ENCODE data around the gene LRRC4C. TPM values are rescaled to one million over a fixed set of nuclear protein-coding genes. Genes with fewer than 3 reads are reported as not detected.

Gene LRRC4C
- polyA plus RNA-seq, 1 donor from 2014 or later: 24.3 TPM

DNA sequence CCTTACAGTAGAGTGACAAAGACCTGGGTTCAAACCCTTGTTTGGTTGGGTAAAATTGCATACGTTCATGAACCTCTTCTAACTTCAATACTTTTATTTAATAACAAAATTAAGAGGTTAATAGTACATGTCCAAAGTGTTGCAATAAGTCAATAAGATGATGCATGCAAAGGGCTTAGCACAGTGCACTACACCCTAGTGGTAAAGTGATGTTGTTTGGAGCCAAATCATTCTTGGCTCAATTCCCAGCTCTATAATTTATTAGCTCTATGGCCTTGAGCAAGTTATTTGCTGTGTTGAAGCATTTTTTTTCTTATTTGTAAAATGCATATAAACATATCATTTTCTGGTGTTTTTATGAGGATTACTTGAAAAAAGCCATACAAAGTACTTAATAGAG, 945.3 kb downstream of the LRRC4C start:
- no peaks in the 10 kb centered on the region for H3K36me3 ChIP-seq (ENCODE audit: insufficient read depth, low read length)
- H3F3A ChIP-seq (ENCODE audit: insufficient read depth, low read length, poor library complexity, severe bottlenecking): no peaks in the 10 kb centered on the region
- TF ChIP-seq, protein P1, sequence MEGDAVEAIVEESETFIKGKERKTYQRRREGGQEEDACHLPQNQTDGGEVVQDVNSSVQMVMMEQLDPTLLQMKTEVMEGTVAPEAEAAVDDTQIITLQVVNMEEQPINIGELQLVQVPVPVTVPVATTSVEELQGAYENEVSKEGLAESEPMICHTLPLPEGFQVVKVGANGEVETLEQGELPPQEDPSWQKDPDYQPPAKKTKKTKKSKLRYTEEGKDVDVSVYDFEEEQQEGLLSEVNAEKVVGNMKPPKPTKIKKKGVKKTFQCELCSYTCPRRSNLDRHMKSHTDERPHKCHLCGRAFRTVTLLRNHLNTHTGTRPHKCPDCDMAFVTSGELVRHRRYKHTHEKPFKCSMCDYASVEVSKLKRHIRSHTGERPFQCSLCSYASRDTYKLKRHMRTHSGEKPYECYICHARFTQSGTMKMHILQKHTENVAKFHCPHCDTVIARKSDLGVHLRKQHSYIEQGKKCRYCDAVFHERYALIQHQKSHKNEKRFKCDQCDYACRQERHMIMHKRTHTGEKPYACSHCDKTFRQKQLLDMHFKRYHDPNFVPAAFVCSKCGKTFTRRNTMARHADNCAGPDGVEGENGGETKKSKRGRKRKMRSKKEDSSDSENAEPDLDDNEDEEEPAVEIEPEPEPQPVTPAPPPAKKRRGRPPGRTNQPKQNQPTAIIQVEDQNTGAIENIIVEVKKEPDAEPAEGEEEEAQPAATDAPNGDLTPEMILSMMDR (IDR thresholded peaks at IDR 0.05; ENCODE audit: poor library complexity, severe bottlenecking): no peak
- TF ChIP-seq EZH2 (IDR thresholded peaks at IDR 0.05; ENCODE audit: borderline replicate concordance, insufficient read depth, low read length, poor library complexity, severe bottlenecking) (no peak), MXI1 (conservative IDR thresholded peaks at IDR 0.05; ENCODE audit: poor library complexity, severe bottlenecking) (no peak), POLR2AphosphoS5 (IDR thresholded peaks at IDR 0.05) (no peak), SMC3 (conservative IDR thresholded peaks at IDR 0.05; ENCODE audit: poor library complexity) (no peak)
- no peak overlapping the region for H3K9ac ChIP-seq (ENCODE audit: low read length)
- no peak overlapping the region for H3K27ac ChIP-seq (ENCODE audit: low read length)
- H3K4me3 ChIP-seq (ENCODE audit: low read length): no peak overlapping the region
- no peaks in the 10 kb centered on the region for H3K9me2 ChIP-seq (ENCODE audit: insufficient read depth, low read length)
- H3K4me2 ChIP-seq (ENCODE audit: low read length): no peak overlapping the region
- H3K27me3 ChIP-seq (ENCODE audit: insufficient read depth, low read depth, low read length): no peaks in the 10 kb centered on the region
- no peaks in the 10 kb centered on the region for H3K79me2 ChIP-seq (replicated peaks; ENCODE audit: insufficient read depth, low read length)
- no peaks in the 10 kb centered on the region for H4K20me1 ChIP-seq (ENCODE audit: insufficient read depth)
- H3K9me3 ChIP-seq (ENCODE audit: low read length): no peaks in the 10 kb centered on the region
- no peak overlapping the region for H2AFZ ChIP-seq (ENCODE audit: low read depth, low read length)

DNA sequence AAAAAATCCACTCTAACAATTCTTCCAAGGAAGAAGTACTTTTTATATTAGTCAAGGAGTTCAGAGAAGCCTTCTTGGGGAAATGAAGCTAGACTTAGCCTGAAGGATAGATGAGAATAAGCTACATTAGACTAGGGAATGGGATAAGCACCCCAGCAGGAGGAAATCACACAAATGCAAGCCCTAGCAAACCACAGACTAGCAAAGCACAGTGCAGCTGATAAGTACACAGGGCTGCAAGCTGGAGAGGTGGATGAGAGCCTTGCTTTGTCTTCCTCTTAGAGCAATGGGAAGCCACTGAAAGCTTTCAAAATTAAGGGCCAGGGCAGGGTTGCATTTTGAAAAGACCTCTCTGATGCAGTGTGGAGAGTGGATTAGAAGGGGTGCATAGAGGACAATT, 946.2 kb downstream of the LRRC4C start:
- no peak overlapping the region for H2AFZ ChIP-seq (ENCODE audit: low read depth, low read length)

More for the DNA sequence above, 946.2 kb downstream of the LRRC4C start:
- Histone ChIP-seq H3K4me2 (ENCODE audit: low read length) (no peak overlapping the region), H3K4me3 (ENCODE audit: low read length) (no peak overlapping the region), H3K36me3 (ENCODE audit: insufficient read depth, low read length) (no peaks in the 10 kb centered on the region), H3K79me2 (replicated peaks; ENCODE audit: insufficient read depth, low read length) (no peaks in the 10 kb centered on the region), H3K9me3 (ENCODE audit: low read length) (no peaks in the 10 kb centered on the region), H3F3A (ENCODE audit: insufficient read depth, low read length, poor library complexity, severe bottlenecking) (no peaks in the 10 kb centered on the region), H3K9me2 (ENCODE audit: insufficient read depth, low read length) (no peaks in the 10 kb centered on the region), H4K20me1 (ENCODE audit: insufficient read depth) (no peaks in the 10 kb centered on the region), H3K27ac (ENCODE audit: low read length) (no peak overlapping the region), H3K9ac (ENCODE audit: low read length) (no peak overlapping the region), H3K27me3 (ENCODE audit: insufficient read depth, low read depth, low read length) (no peaks in the 10 kb centered on the region)
- TF ChIP-seq EZH2 (IDR thresholded peaks at IDR 0.05; ENCODE audit: borderline replicate concordance, insufficient read depth, low read length, poor library complexity, severe bottlenecking) (no peak), POLR2AphosphoS5 (IDR thresholded peaks at IDR 0.05) (no peak), MXI1 (conservative IDR thresholded peaks at IDR 0.05; ENCODE audit: poor library complexity, severe bottlenecking) (no peak), TAF1 (IDR thresholded peaks at IDR 0.05; ENCODE audit: low read depth) (no peak), EP300 (conservative IDR thresholded peaks at IDR 0.05; ENCODE audit: poor library complexity, severe bottlenecking) (no peak), RAD21 (conservative IDR thresholded peaks at IDR 0.05) (no peak)
- TF ChIP-seq, protein P1 (IDR thresholded peaks at IDR 0.05; ENCODE audit: poor library complexity, severe bottlenecking): no peak
- TF ChIP-seq, protein P2, sequence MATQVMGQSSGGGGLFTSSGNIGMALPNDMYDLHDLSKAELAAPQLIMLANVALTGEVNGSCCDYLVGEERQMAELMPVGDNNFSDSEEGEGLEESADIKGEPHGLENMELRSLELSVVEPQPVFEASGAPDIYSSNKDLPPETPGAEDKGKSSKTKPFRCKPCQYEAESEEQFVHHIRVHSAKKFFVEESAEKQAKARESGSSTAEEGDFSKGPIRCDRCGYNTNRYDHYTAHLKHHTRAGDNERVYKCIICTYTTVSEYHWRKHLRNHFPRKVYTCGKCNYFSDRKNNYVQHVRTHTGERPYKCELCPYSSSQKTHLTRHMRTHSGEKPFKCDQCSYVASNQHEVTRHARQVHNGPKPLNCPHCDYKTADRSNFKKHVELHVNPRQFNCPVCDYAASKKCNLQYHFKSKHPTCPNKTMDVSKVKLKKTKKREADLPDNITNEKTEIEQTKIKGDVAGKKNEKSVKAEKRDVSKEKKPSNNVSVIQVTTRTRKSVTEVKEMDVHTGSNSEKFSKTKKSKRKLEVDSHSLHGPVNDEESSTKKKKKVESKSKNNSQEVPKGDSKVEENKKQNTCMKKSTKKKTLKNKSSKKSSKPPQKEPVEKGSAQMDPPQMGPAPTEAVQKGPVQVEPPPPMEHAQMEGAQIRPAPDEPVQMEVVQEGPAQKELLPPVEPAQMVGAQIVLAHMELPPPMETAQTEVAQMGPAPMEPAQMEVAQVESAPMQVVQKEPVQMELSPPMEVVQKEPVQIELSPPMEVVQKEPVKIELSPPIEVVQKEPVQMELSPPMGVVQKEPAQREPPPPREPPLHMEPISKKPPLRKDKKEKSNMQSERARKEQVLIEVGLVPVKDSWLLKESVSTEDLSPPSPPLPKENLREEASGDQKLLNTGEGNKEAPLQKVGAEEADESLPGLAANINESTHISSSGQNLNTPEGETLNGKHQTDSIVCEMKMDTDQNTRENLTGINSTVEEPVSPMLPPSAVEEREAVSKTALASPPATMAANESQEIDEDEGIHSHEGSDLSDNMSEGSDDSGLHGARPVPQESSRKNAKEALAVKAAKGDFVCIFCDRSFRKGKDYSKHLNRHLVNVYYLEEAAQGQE (IDR thresholded peaks at IDR 0.05; ENCODE audit: borderline replicate concordance): no peak

All from neural cell (in vitro differentiated cells).